ENCODE data around the gene MCEMP1.

- TF ChIP-seq SIN3A (IDR thresholded peaks at IDR 0.05; ENCODE audit: borderline replicate concordance, insufficient read depth, low read depth, low read length) (no peak), POLR2AphosphoS5 (IDR thresholded peaks at IDR 0.05; ENCODE audit: low read depth, low read length) (no peak), CTCF (IDR thresholded peaks at IDR 0.05) (no peak)
These were observed 12.3 kb downstream of the MCEMP1 start for GRCh38 chr19:7689165-7689564.
